SH-SY5Y (cell line): Measurements from ENCODE around the gene IQCC.

ENCODE experiments used
- GATA2 ChIP-seq: IDR thresholded peaks from 2 replicates; pipeline ENCODE4 v1.6.1; 2011; ENCODE audit warnings: mild to moderate bottlenecking, low read depth, low read length
- GATA3 ChIP-seq: IDR thresholded peaks from 2 replicates; pipeline ENCODE4 v1.6.1; 2011; ENCODE audit warnings: low read depth, mild to moderate bottlenecking, low read length, moderate library complexity

- TF ChIP-seq GATA3, result no peak
- TF ChIP-seq GATA2, result no peak
Observed at GRCh38 chr1:32200226-32201010, 5.1 kb upstream of the IQCC start, which contains the start of gene CCDC28B.
